GM23338 (cell line): ENCODE results near the gene NEO1.

Experiments used
- CREB1 ChIP-seq: fragments of 250-450 bp; sonication (Bioruptor Pico); IDR thresholded peaks from 2 replicates; pipeline ENCODE4 v1.5.0; 2020; ENCODE audit warnings: low read depth, mild to moderate bottlenecking, moderate library complexity
- CTCF ChIP-seq, 2 experiments: fragments of 200-600 bp in 1 of 2; sonication (generic) in 1 of 2; conservative IDR thresholded peaks; 2 replicates each; pipeline versions ENCODE4 v1.5.1 to v1.6.1; 2016 to 2017; ENCODE audit warnings: antibody characterized with exemption in 2 of 2, low read depth in 2 of 2, mild to moderate bottlenecking in 2 of 2, moderate library complexity in 1 of 2
- EZH2 ChIP-seq: fragments of 200-600 bp; sonication (generic); IDR thresholded peaks from one replicate; pipeline ENCODE4 v1.8.0; 2017; ENCODE audit warnings: antibody characterized with exemption, mild to moderate bottlenecking, low read depth; ENCODE audit not compliant: unreplicated experiment
- EZH2phosphoT487 ChIP-seq: fragments of 200-600 bp; sonication (generic); IDR thresholded peaks from one replicate; pipeline ENCODE4 v1.8.1; 2018; ENCODE audit warnings: antibody characterized with exemption; ENCODE audit not compliant: unreplicated experiment
- JUNB ChIP-seq: IDR thresholded peaks from one replicate; pipeline ENCODE4 v1.6.1; 2016; ENCODE audit warnings: antibody characterized with exemption; ENCODE audit not compliant: unreplicated experiment
- POLR2AphosphoS5 ChIP-seq: IDR thresholded peaks from 2 replicates; pipeline ENCODE4 v1.6.1; 2016; ENCODE audit warnings: antibody characterized with exemption, low read depth
- REST ChIP-seq: IDR thresholded peaks from one replicate; pipeline ENCODE4 v1.6.1; 2018; ENCODE audit warnings: antibody characterized with exemption; ENCODE audit not compliant: unreplicated experiment
- ZNF114 ChIP-seq: fragments of 250-450 bp; sonication (Bioruptor Pico); IDR thresholded peaks from 2 replicates; pipeline ENCODE4 v1.5.0; 2020; ENCODE audit warnings: mild to moderate bottlenecking, moderate library complexity
- ZNF331 ChIP-seq: fragments of 250-450 bp; sonication (Bioruptor Pico); IDR thresholded peaks from 2 replicates; pipeline ENCODE4 v1.5.0; 2020; ENCODE audit warnings: low read depth, mild to moderate bottlenecking, moderate library complexity

GRCh38 chr15:73232776-73233175, 180.5 kb downstream of the NEO1 start:
- no peak for TF ChIP-seq CTCF (conservative IDR thresholded peaks at IDR 0.05; ENCODE audit: low read depth in 2 of 2)
- no peak for TF ChIP-seq REST
- TF ChIP-seq POLR2AphosphoS5, result no peak
- TF ChIP-seq EZH2phosphoT487, result no peak
- TF ChIP-seq ZNF114 (CRISPR knock-in tag), result no peak
- TF ChIP-seq EZH2, result no peak
- no peak for TF ChIP-seq CREB1
- no peak for TF ChIP-seq ZNF331 (CRISPR knock-in tag)
- TF ChIP-seq JUNB, result no peak
